Adrenal gland (tissue), 12 donors: ENCODE measurements around the gene UVSSA. TPM values are rescaled to one million over a fixed set of nuclear protein-coding genes. Genes with fewer than 3 reads are reported as not detected.
A peak's percentile ranks its signal among the peaks of the same experiment; 100 is the strongest.

Source experiments
- DNase-seq, 7 donors: peaks; one replicate each; pipeline ENCODE4 v3.0.0-alpha.2; 2019 to 2020
- H3K27ac ChIP-seq, 5 donors: fragments of 200-600 bp; sonication (generic) in 4 of 5; 1 replicate in 3 of 5; 2 replicates in 2 of 5; pipeline versions ENCODE4 v1.5.1 to v1.8.0; 2016 to 2020; ENCODE audit warnings: mild to moderate bottlenecking in 1 of 5
- H3K27me3 ChIP-seq: fragments of 200-600 bp; 2 replicates; pipeline ENCODE4 v1.8.0; 2021
- H3K36me3 ChIP-seq, 2 donors: fragments of 200-600 bp; replicated peaks in 1 of 2; 1 replicate in 1 of 2; 2 replicates in 1 of 2; pipeline versions ENCODE4 v1.5.1 to v1.8.0; 2018 to 2022
- H3K4me1 ChIP-seq, 2 donors: fragments of 200-600 bp; replicated peaks in 1 of 2; 1 replicate in 1 of 2; 2 replicates in 1 of 2; pipeline versions ENCODE4 v1.5.1 to v1.8.0; 2018 to 2021
- H3K4me3 ChIP-seq, 4 donors: fragments of 200-600 bp; sonication (generic) in 3 of 4; one replicate each; pipeline ENCODE4 v1.5.1; 2016 to 2018
- H3K9me3 ChIP-seq, 3 donors: fragments of 200-600 bp; sonication (generic) in 1 of 3; replicated peaks in 1 of 3; 1 replicate in 2 of 3; 2 replicates in 1 of 3; pipeline versions ENCODE4 v1.5.1 to v1.8.0; 2016 to 2021
- POLR2A ChIP-seq, 2 donors: fragments of 450-650 bp; IDR thresholded peaks; one replicate each; pipeline ENCODE4 v1.6.1; 2017; ENCODE audit warnings: antibody characterized with exemption in 2 of 2, mild to moderate bottlenecking in 2 of 2, moderate library complexity in 1 of 2
- WGBS, 4 donors: extraction: QIAGEN DNeasy Blood & Tissue Kit in 2 of 4; methylation state at CpG; one replicate each; pipeline versions ENCODE4 v1.1.5 to v1.1.7; 2013 to 2017; 5-methylcytosine and 5-hydroxymethylcytosine counted together
- intact Hi-C, 2 donors: fragments of 100-400 bp; cut with DNase I; formaldehyde crosslinking; loops; one replicate each; pipeline versions ENCODE4 v1.14.1 to v1.15.0; 2022 to 2023
- polyA plus RNA-seq, 3 donors: library from polyadenylated mRNA; stranded (reverse); fragments of 200-250 nt in 2 of 3; fragments of 350-450 nt in 1 of 3; fragmentation: Illumina TruSeq in 1 of 3; extraction: RNeasy Lipid Tissue Mini Kit (QIAGEN cat#74804) in 1 of 3; gene quantifications; one replicate each; pipeline ENCODE4 v1.2.3, GENCODE V29; 2013 to 2014
- total RNA-seq, 9 donors: library from RNA; depleted of rRNA in 4 of 9; stranded (reverse); fragments of >200 nt in 4 of 9; fragments of 120-200 nt in 1 of 9; fragmentation: NEBNext Ultra II Directional in 1 of 9; extraction: Animal tissue kit (Norgen Biotek cat#: 25700) in 1 of 9; gene quantifications; one replicate each; pipeline versions ENCODE4 v1.1.0 to v1.2.4, GENCODE V29; 2013 to 2023
- TF ChIP-seq, protein P1 (sequence below), 6 experiments: fragments of 450-650 bp in 4 of 6; fragments of 200-600 bp in 2 of 6; sonication (generic) in 1 of 6; IDR thresholded peaks; 1 replicate in 5 of 6; 2 replicates in 1 of 6; pipeline versions ENCODE4 v1.5.1 to v1.8.0; 2016 to 2021; ENCODE audit warnings: antibody characterized with exemption in 6 of 6, mild to moderate bottlenecking in 2 of 6, moderate library complexity in 1 of 6
- donor health status: healthy with polysubstance abuse.
- donor health status: Bipolar disorder and iron deficiency.
- donor health status: DM: yes; HTN: yes; CAD: no.
- donor health status: DM: no; HTN: no; CAD: no.
- donor health status: DM: no; HTN: no; CAD: no.
- donor health status: DM: yes; HTN: yes; CAD: no.

Gene UVSSA
- total and polyA plus RNA-seq, 12 donors, result 2.9 to 37.4 (median 17.5) TPM

DNA sequence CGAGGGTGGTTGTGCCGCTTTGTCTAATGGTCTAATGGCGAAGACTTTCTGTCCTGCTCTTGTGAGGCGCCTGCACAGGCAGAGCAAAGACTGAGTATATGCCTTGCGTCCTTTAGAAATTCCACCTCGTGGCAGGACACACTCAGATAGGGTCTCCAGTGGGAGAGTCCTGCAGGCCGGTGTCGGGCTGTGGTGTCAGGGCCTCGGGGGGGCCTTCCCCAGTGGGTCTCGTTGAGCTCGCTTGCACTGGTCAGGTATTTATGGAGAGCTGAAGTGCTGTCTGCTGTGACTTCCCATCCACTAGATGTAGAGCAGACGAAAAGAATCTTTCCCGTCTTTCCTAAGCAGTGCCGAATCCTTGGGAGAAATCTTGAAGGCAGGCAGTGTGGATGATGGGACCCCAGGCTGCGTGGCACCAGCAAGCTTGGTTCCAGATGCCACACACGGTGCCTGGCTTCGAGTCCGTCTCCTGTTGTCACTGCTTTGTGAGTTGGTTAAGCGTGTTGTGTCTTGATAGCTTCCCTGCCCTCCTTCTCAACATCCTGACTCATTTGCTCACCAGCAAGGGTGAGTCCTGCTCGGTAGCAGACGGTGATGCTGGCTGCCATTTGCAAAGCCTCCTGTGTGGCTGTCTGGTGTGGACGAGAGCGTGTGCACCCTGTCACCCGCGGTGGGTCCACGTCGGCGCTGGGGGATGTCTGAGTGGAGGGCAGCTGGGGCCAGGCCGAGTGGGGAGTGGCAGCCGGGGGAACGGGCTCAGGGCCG, 36.8 kb upstream of the UVSSA start:
- H3K9me3 ChIP-seq, result no peaks in the 10 kb centered on the region
- no peak for DNase-seq
- intact Hi-C loops, result no loop called here
- WGBS, 4 donors, result 62 to 74% (median 66%) methylated on average over 14 to 32 of the region's 32 CpGs
- peaks cover 0 to 27% of the 10 kb centered on the region in 2 donors for H3K36me3 ChIP-seq
- H3K4me3 ChIP-seq, result peak overlapping the region in 2 of 4 donors; percentile 20 to 58
- H3K4me1 ChIP-seq, result peaks cover 15 to 28% of the 10 kb centered on the region in 2 donors
- no peaks in the 10 kb centered on the region for H3K27me3 ChIP-seq
- TF ChIP-seq POLR2A (IDR thresholded peaks at IDR 0.05), result no peak
- TF ChIP-seq, protein P1, sequence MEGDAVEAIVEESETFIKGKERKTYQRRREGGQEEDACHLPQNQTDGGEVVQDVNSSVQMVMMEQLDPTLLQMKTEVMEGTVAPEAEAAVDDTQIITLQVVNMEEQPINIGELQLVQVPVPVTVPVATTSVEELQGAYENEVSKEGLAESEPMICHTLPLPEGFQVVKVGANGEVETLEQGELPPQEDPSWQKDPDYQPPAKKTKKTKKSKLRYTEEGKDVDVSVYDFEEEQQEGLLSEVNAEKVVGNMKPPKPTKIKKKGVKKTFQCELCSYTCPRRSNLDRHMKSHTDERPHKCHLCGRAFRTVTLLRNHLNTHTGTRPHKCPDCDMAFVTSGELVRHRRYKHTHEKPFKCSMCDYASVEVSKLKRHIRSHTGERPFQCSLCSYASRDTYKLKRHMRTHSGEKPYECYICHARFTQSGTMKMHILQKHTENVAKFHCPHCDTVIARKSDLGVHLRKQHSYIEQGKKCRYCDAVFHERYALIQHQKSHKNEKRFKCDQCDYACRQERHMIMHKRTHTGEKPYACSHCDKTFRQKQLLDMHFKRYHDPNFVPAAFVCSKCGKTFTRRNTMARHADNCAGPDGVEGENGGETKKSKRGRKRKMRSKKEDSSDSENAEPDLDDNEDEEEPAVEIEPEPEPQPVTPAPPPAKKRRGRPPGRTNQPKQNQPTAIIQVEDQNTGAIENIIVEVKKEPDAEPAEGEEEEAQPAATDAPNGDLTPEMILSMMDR (IDR thresholded peaks at IDR 0.05), result no peak
- H3K27ac ChIP-seq, result peak overlapping the region in 4 of 5 donors; percentile 58 to 92 (median 74)

DNA sequence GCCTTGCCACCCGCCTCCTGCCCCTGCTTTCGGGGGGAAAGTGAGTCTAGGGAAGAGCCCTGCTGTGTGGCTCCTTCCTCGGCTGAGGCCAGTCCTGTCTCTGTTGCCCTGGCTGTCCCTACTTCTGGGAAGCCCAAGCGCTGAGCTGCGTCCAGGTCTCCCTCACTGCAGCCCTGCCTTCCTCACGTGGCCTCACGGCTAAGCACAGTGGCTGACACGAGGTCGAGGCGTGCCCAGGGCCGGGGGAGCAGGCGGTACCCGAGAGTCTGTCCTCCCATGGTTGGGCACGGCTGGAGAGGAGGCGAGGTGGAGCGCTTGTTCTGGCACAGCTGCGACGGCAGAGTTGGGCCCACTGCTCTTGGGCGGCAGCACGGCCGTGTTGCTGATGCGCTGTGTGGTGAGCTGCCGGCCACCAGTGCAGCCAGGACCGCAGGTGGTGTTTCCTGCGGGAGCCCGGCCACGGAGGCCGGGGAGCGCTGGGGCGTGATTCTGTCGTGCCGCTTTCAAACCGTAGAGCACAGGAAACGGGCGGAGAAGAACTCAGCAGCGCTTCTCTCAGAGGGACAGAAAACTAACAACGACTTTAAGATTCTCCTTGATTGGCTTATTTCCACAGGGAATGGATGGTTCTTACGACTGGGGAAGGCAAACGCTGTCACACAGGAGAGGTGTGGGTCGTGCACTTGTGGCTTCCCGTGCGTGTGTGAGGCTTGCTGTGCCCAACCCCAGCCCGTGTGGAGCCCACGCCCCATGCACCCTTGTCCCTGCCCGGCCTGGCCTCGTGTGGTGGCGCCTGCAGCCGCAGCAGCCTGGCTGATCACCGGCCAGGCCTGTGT, 36.0 kb upstream of the UVSSA start:
- DNase-seq, result no peak
- Histone ChIP-seq H3K36me3 (peaks cover 0 to 32% of the 10 kb centered on the region in 2 donors), H3K4me3 (no peak overlapping the region), H3K9me3 (no peaks in the 10 kb centered on the region), H3K4me1 (peaks cover 15 to 28% of the 10 kb centered on the region in 2 donors), H3K27ac (peak overlapping the region in 2 of 5 donors; percentile 84 to 92), H3K27me3 (no peaks in the 10 kb centered on the region)
- TF ChIP-seq, protein P1 (IDR thresholded peaks at IDR 0.05), result no peak
- no peak for TF ChIP-seq POLR2A (IDR thresholded peaks at IDR 0.05)
- WGBS, 4 donors, result 81 to 87% (median 84%) methylated on average over 32 to 49 of the region's 49 CpGs
- intact Hi-C loops, result no loop called here

DNA sequence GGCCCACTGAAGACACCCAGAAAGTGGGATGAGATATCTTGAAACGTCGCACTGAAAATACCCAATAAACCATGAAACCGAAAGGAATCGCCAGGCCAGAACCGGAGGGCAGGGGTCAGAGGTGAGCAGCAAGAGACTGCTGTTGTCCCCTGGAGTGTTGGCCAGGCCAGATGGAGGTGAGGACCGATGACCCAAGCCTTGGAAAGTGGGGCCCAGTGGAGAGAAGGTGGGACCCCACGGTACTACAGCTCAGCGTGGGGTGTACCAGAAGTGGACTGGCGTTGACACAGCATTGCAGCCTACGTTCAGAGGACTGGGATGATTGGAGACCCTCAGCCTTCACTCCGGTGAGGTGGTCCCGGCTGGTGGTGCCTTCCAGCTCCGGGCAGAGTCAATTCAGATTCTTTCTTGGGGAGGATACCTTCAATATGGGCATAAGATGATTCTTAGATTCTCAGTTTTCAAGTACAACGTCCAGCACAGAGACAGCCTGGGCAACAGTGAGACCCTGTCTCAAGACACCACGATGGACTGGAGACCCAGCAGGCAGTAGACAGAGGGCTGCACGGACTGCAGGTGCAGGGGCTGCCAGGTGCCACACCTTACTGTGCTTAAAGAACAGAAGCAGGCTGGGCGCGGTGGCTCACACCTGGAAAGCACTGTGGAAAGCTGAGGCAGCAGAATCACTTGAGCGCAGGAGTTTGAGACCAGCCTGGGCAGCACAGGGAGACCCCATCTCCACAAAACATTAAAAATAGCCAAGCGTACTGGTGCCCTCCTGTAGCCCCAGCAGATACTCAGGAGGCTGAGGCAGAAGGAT, 34.0 kb upstream of the UVSSA start:
- intact Hi-C loops, result no loop called here

More for the DNA sequence above, 34.0 kb upstream of the UVSSA start:
- peaks cover 15 to 28% of the 10 kb centered on the region in 2 donors for H3K4me1 ChIP-seq
- H3K36me3 ChIP-seq, result peaks cover 0 to 46% of the 10 kb centered on the region in 2 donors
- H3K9me3 ChIP-seq, result no peaks in the 10 kb centered on the region
- 90 to 95% (median 92%) methylated on average over 16 to 20 of the region's 20 CpGs for WGBS, 4 donors
- TF ChIP-seq POLR2A (IDR thresholded peaks at IDR 0.05), result no peak
- TF ChIP-seq, protein P1 (IDR thresholded peaks at IDR 0.05), result no peak
- no peak overlapping the region for H3K27ac ChIP-seq
- H3K27me3 ChIP-seq, result no peaks in the 10 kb centered on the region
- no peak for DNase-seq
- H3K4me3 ChIP-seq, result no peak overlapping the region
